MM.1S (cell line): Measurements from ENCODE around the gene PRKAR1B.

Experiments used
- DNase-seq: peaks from one replicate; pipeline ENCODE4 v3.0.0-alpha.2; 2015
- H2AFZ ChIP-seq: fragments of 300-600 bp; sonication (generic); 2 replicates; pipeline ENCODE4 v1.6.0; 2016; ENCODE audit warnings: antibody characterized with exemption, low read length
- H3F3A ChIP-seq: fragments of 300-600 bp; sonication (generic); 2 replicates; pipeline ENCODE4 v1.6.1; 2016; ENCODE audit warnings: mild to moderate bottlenecking, antibody characterized with exemption, low read length, moderate library complexity, mixed read lengths; ENCODE audit not compliant: insufficient read depth
- H3K27ac ChIP-seq: fragments of 300-600 bp; sonication (generic); 2 replicates; pipeline ENCODE4 v1.5.1; 2016; ENCODE audit warnings: mild to moderate bottlenecking, low read length
- H3K27me3 ChIP-seq: fragments of 300-600 bp; sonication (generic); replicated peaks from 2 replicates; pipeline ENCODE4 v1.6.0; 2016; ENCODE audit warnings: low read length; ENCODE audit not compliant: insufficient read depth
- H3K36me3 ChIP-seq: fragments of 300-600 bp; sonication (generic); replicated peaks from 2 replicates; pipeline ENCODE4 v1.6.1; 2016; ENCODE audit warnings: mild to moderate bottlenecking, low read length, mixed read lengths; ENCODE audit not compliant: insufficient read depth
- H3K4me1 ChIP-seq: fragments of 300-600 bp; sonication (generic); 2 replicates; pipeline ENCODE4 v1.6.1; 2016; ENCODE audit warnings: low read length, mixed read lengths
- H3K4me2 ChIP-seq: fragments of 300-600 bp; sonication (generic); 2 replicates; pipeline ENCODE4 v1.6.0; 2016; ENCODE audit warnings: low read depth, low read length
- H3K4me3 ChIP-seq: fragments of 300-600 bp; sonication (generic); 2 replicates; pipeline ENCODE4 v1.5.1; 2016; ENCODE audit warnings: low read length, mixed read lengths
- H3K79me2 ChIP-seq: fragments of 300-600 bp; sonication (generic); 2 replicates; pipeline ENCODE4 v1.6.1; 2016; ENCODE audit warnings: mixed run types, low read length, mixed read lengths
- H3K9ac ChIP-seq: fragments of 300-600 bp; sonication (generic); 2 replicates; pipeline ENCODE4 v1.6.1; 2016; ENCODE audit warnings: low read length, mixed read lengths
- H3K9me2 ChIP-seq: fragments of 300-600 bp; sonication (generic); replicated peaks from 2 replicates; pipeline ENCODE4 v1.6.1; 2016; ENCODE audit warnings: mild to moderate bottlenecking, low read length, mixed read lengths; ENCODE audit not compliant: insufficient read depth
- H3K9me3 ChIP-seq: fragments of 300-600 bp; sonication (generic); replicated peaks from 2 replicates; pipeline ENCODE4 v1.6.1; 2016; ENCODE audit warnings: mild to moderate bottlenecking, low read length, mixed read lengths; ENCODE audit not compliant: insufficient read depth
- H4K20me1 ChIP-seq: fragments of 300-600 bp; sonication (generic); 2 replicates; pipeline ENCODE4 v1.6.1; 2016; ENCODE audit warnings: mild to moderate bottlenecking, low read length, moderate library complexity, mixed read lengths; ENCODE audit not compliant: insufficient read depth
- EZH2 ChIP-seq: fragments of 300-600 bp; sonication (generic); optimal IDR thresholded peaks from 2 replicates; pipeline ENCODE3; 2017; ENCODE audit warnings: low read depth, mild to moderate bottlenecking, antibody characterized with exemption, low read length, mixed read lengths
- EZH2phosphoT487 ChIP-seq: fragments of 300-600 bp; sonication (generic); IDR thresholded peaks from 2 replicates; pipeline ENCODE4 v1.6.1; 2018; ENCODE audit warnings: antibody characterized with exemption, low read length
- TF ChIP-seq, protein P1 (sequence below): fragments of 300-600 bp; sonication (generic); IDR thresholded peaks from 2 replicates; pipeline ENCODE4 v1.5.1; 2016; ENCODE audit warnings: antibody characterized with exemption, low read length, mixed read lengths

PRKAR1B gene

DNA sequence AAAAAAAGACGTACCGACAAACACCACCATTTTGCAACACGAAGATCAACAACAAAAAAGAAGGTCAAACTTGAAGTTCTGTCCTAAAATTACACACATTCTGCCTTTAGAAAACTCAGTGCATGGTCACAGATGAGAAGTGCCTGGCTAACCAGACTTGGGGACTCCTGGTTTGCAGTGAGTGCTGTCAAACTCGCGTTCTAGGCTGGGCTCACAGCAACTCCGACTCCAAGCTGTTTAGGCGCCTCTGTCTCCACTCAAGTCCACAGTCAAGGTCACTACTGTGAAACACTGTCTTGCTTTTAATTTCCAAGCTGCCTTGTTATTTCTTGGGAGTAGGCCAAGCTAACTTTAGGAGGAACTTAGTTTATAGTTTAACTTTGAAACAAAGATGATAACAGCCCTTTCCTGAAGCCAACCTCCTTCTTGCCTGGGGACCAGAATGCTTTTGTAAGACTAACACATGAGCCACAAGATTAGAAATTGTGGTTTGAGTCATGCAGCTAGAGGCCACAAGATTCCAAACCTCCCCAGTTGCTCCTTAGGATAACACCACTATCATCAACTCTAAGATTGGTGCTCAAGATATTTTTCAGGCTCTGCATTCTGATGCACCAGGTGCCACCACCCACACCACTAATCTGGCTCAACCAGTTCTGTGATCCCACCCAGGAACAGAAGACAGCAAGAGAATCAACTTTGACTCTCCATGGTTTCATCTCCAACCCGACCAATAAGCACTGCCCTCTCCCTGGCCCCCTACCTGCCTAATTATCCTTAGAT lies 1.7 kb downstream of the PRKAR1B start:
- Histone ChIP-seq H3K36me3 (peaks cover 9% of the 10 kb centered on the region; the same call in 1 of the 2 replicates), H3K4me2 (peak overlapping the region; percentile 98; the same call in 1 of the 2 replicates), H2AFZ (peak overlapping the region; percentile 91), H3F3A (no peaks in the 10 kb centered on the region), H3K9me2 (no peaks in the 10 kb centered on the region), H4K20me1 (no peaks in the 10 kb centered on the region), H3K27ac (no peak overlapping the region), H3K4me3 (peak overlapping the region; percentile 67), H3K4me1 (peaks cover 11% of the 10 kb centered on the region), H3K9me3 (no peaks in the 10 kb centered on the region), H3K79me2 (peaks cover 34% of the 10 kb centered on the region), H3K9ac (no peak overlapping the region), H3K27me3 (no peaks in the 10 kb centered on the region)
- TF ChIP-seq, protein P1, sequence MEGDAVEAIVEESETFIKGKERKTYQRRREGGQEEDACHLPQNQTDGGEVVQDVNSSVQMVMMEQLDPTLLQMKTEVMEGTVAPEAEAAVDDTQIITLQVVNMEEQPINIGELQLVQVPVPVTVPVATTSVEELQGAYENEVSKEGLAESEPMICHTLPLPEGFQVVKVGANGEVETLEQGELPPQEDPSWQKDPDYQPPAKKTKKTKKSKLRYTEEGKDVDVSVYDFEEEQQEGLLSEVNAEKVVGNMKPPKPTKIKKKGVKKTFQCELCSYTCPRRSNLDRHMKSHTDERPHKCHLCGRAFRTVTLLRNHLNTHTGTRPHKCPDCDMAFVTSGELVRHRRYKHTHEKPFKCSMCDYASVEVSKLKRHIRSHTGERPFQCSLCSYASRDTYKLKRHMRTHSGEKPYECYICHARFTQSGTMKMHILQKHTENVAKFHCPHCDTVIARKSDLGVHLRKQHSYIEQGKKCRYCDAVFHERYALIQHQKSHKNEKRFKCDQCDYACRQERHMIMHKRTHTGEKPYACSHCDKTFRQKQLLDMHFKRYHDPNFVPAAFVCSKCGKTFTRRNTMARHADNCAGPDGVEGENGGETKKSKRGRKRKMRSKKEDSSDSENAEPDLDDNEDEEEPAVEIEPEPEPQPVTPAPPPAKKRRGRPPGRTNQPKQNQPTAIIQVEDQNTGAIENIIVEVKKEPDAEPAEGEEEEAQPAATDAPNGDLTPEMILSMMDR: no peak
- no peak for TF ChIP-seq EZH2
- no peak for TF ChIP-seq EZH2phosphoT487
- DNase-seq: no peak

DNA sequence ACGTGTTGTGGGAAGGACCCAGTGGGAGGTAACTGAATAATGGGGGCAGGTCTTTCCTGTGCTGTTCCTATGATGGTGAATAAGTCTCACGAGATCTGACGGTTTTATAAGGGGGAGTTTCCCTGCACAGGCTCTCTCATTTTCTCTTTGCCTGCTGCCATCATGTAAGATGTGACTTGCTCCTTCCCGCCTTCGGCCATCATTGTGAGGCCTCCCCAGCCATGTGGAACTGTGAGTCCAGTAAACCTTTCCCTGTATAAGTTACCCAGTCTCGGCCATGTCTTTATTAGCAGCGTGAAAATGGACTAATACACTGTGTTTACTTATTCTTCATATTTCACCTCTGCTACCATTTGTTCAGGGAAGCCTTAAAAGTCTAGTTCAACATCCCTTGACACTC lies 2.8 kb downstream of the PRKAR1B start:
- Histone ChIP-seq H3K4me1 (peaks cover 11% of the 10 kb centered on the region), H3K79me2 (peaks cover 32% of the 10 kb centered on the region), H2AFZ (no peak overlapping the region), H3F3A (no peaks in the 10 kb centered on the region), H4K20me1 (no peaks in the 10 kb centered on the region), H3K9me3 (no peaks in the 10 kb centered on the region), H3K27me3 (no peaks in the 10 kb centered on the region), H3K27ac (no peak overlapping the region), H3K9ac (no peak overlapping the region), H3K4me3 (no peak overlapping the region), H3K36me3 (peaks cover 9% of the 10 kb centered on the region; the same call in 1 of the 2 replicates), H3K4me2 (no peak overlapping the region), H3K9me2 (no peaks in the 10 kb centered on the region)
- TF ChIP-seq EZH2phosphoT487 (no peak), EZH2 (no peak)
- TF ChIP-seq, protein P1: no peak
- no peak for DNase-seq

DNA sequence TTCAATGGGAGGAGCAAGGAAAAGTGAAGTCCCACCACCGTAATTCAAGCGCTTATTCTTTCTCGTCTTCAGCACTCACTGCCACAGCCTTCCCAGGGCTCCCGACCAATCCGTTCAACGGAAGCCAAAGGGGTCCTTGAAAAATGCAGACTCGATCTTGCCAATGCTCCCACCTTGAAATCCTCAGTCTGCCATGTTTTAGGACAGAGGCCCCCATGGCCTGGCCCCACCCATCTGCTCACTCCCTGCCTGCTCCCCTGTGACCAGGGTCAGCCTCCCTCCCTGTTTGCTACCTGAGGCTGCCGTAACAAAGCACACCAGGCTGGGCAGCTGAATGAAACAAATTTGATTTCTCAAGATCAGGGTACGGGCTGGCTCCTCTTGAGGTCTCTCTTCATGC lies 3.5 kb downstream of the PRKAR1B start:
- no peak for TF ChIP-seq EZH2
- TF ChIP-seq EZH2phosphoT487: no peak
- TF ChIP-seq, protein P1: no peak
- Histone ChIP-seq H2AFZ (no peak overlapping the region), H3K9ac (no peak overlapping the region), H3K79me2 (peaks cover 26% of the 10 kb centered on the region), H3K9me2 (no peaks in the 10 kb centered on the region), H3K4me3 (no peak overlapping the region), H3K9me3 (no peaks in the 10 kb centered on the region), H4K20me1 (no peaks in the 10 kb centered on the region), H3K4me1 (peaks cover 11% of the 10 kb centered on the region), H3K27me3 (no peaks in the 10 kb centered on the region), H3K27ac (no peak overlapping the region), H3F3A (no peaks in the 10 kb centered on the region), H3K4me2 (no peak overlapping the region), H3K36me3 (peaks cover 9% of the 10 kb centered on the region; the same call in 1 of the 2 replicates)
- DNase-seq: no peak
